Activated naive CD4-positive, alpha-beta T cell treated with anti-CD3 and anti-CD28 coated beads, Interleukin-2, amount 50 U/mL, for 72 hours (primary cell): ENCODE data around the gene MTMR12. TPM values are rescaled to one million over a fixed set of nuclear protein-coding genes. Genes with fewer than 3 reads are reported as not detected.

Source experiments
- ATAC-seq, 2 donors: fragments of 150-1000 bp; cut with Tn5 transposase; 2 replicates each; pipeline ENCODE4 v1.10.0; 2021; ENCODE audit warnings: mild to moderate bottlenecking in 2 of 2, moderate library complexity in 2 of 2
- DNase-seq, 2 donors: peaks; one replicate each; pipeline ENCODE4 v3.0.0; 2021 to 2022; ENCODE audit warnings: low spot score in 2 of 2
- H3K27ac Mint-ChIP-seq, 2 donors: one replicate each; pipeline ENCODE4 v1.8.0; 2022; ENCODE audit warnings: mild to moderate bottlenecking in 2 of 2, mixed read lengths in 2 of 2
- H3K36me3 Mint-ChIP-seq, 2 donors: one replicate each; pipeline ENCODE4 v1.8.0; 2022; ENCODE audit warnings: mixed read lengths in 2 of 2
- H3K9me3 Mint-ChIP-seq, 2 donors: one replicate each; pipeline ENCODE4 v1.8.0; 2022; ENCODE audit warnings: mixed read lengths in 2 of 2
- total RNA-seq, 2 donors: library from RNA; stranded (reverse); gene quantifications; one replicate each; pipeline ENCODE4 v1.2.3, GENCODE V29; 2022

The MTMR12 gene
- total RNA-seq, 2 donors from 2014 or later = 13.3 to 24.8 TPM

DNA sequence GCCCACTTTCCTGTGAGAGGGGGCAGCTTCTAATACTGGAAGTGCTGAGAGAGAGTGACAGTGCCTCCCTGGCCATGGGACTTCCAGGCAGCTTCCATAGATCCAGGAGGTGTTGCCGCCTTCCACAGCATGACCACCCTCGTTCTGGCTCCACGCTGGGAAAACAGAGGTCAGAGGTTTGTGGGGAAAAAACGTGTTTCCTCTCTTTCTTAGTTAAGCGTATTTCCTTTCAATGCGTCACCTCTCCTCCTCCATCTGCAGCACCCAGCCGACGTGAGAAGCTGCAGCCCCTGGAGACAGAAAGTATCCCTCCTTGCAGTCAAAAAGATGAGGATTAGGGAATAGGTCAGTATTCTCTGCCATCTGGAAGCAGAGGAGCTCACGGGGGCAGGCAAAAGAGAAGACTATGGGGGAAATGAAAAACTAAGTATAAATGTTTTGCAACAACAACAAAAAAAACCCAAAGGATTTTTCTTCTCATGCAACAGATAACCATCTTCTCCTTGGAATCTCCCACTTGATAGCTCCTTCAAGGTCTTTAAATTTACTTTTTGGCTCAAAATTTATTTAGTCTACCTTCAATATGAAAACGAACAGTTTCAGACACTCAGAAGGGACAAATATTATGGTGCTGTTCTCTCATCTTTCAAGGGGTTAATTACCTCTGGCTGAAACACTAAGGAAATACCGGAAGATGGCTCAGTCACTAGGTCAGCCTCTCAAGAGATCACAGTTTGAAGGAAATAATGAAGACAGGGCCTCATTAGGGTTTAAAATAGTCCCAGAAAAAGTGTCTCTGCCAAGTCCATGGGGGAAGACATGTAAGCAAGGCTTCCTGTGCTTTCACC is 38.0 kb downstream of the MTMR12 start:
- Mint-ChIP-seq H3K27ac (peak overlapping the region in 1 of 2 donors; percentile 17), H3K9me3 (no peaks in the 10 kb centered on the region), H3K36me3 (no peaks in the 10 kb centered on the region)
- no peak for ATAC-seq
- DNase-seq = no peak

DNA sequence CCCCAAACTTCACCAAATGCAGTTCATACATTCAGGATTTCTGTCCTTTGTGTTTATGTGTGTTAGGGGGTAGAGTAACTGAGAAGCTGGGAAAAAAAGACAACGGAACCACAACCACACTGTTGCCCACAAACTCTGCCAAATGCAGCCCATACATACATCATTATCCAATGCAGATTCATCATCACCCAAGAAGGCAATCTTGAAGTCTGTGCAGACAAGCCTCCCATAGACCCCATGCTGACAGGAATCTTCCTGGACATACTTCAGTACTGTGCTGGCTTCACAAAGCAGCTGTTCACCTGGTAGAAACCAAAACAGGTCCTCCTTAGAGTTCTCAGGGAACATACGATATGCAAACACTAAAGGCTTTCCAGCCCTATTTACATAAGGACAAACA is 38.9 kb downstream of the MTMR12 start:
- Mint-ChIP-seq H3K9me3 (no peaks in the 10 kb centered on the region), H3K36me3 (no peaks in the 10 kb centered on the region), H3K27ac (no peak overlapping the region)
- no peak for ATAC-seq
- DNase-seq = no peak

DNA sequence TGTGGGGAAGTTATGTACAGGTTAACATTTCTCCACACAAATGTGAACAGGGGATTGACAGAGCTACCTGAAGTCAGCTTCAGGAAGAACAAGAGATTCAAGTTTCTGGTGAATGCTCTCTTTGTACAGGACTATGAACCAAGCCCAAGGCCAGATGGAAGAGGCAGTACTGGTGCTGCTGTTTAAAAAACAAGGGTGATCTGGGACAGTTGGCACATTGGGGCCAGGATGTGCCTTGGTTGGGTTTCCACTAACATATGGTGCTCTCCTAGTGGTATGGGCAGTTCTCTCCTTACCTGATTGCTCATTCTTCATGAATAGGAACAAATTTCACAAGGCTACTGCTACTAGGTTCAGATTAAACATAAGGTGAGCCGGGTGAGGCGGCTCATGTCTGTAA is 40.0 kb downstream of the MTMR12 start:
- Mint-ChIP-seq H3K9me3 (no peaks in the 10 kb centered on the region), H3K27ac (peak overlapping the region in 1 of 2 donors; percentile 56)

DNA sequence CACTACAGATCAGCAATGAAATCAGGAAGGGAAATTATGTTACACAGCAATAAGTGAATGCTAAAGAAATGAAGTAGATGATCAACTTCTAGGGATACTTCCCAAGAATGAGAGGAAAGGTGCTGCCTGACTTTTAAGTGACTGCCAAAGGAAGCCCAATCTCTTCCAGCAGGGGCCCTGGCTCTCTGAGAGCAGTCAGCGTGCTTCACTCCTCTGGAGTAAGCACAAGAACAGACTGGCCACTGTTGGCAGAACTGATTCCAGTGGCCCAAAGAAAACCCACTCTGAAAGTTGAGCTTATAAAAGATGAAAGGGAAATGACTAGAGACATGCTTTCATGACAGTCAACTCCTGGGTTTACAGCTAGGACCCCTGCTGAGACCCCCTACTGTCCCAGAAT is 41.8 kb downstream of the MTMR12 start:
- no peaks in the 10 kb centered on the region for H3K9me3 Mint-ChIP-seq
- no peak for ATAC-seq
- H3K36me3 Mint-ChIP-seq = no peaks in the 10 kb centered on the region
- DNase-seq = no peak
- no peak overlapping the region for H3K27ac Mint-ChIP-seq

More for the DNA sequence above, 40.0 kb downstream of the MTMR12 start:
- ATAC-seq = no peak
- H3K36me3 Mint-ChIP-seq = no peaks in the 10 kb centered on the region
- DNase-seq = no peak

DNA sequence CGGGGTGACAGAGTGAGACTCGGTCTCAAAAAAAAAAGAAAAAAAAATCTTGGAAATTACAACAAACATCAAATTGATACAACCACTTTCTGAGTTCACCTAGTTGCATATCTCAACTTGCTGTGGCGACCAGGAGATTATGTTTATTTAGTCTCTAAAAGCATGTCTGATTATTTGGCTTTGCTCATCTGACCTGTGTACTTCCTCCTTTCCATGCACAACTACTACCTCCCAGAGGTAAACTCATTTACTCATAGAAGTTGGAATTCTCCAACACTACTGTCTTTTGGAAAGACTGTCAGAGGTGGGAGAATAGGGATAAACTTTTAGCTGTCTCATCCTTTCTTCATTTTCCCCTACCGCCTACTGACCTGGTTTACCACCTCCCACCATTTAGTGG is 42.6 kb downstream of the MTMR12 start:
- H3K9me3 Mint-ChIP-seq = no peaks in the 10 kb centered on the region
- H3K36me3 Mint-ChIP-seq = no peaks in the 10 kb centered on the region
- peak overlapping the region in 1 of 2 donors; percentile 44 for H3K27ac Mint-ChIP-seq
- ATAC-seq = no peak
- DNase-seq = no peak

DNA sequence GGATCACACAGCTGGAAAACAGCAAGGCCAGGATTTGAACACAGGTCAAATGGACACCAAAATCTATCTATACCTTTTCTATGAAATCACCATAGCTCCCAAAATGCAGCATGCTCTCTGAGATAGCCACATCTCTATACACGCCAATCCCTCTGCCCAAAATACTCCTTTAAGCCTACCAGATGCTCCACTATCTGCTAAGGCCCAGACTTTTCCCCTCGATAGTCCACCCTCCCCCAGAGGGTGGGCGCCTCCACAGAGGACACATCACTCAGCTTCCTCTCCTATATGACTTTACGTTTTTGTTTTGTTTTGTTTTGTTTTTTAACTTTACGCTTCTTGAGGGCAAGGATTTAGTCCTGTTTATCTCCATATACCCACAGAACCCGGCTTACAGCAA is 46.8 kb downstream of the MTMR12 start:
- no peak overlapping the region for H3K27ac Mint-ChIP-seq

DNA sequence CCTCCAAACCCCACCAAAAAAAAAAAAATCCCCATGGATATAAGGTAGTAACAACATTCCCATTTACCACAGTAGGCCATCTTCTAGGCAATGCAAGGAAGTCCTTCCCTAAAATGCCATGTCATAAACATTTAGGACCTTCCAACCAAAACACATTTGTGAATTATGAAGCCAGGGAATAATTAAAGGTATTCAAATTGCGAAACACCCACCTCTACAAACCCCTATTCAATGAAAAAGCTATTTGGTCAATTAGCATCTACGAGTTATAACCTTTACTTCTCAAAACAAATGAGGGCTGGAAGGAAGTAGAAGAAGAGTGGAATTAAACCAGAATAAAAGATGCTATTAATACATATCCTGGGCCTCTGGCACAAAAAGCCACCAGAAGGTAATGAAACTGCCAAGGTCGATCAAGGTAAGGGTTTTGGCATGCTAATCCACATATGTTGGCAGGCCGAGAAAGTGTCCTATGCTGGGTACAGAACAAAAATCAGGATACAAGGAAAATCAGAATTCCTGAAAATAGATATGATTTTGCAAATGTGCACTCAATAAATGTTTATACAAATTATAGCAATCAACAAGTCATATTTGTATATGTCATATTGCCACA is 47.7 kb downstream of the MTMR12 start:
- peaks cover 8 to 32% of the 10 kb centered on the region in 2 donors for H3K36me3 Mint-ChIP-seq
- no peak for DNase-seq
- H3K9me3 Mint-ChIP-seq = peaks cover 0 to 5% of the 10 kb centered on the region in 2 donors
- H3K27ac Mint-ChIP-seq = peak overlapping the region in 1 of 2 donors; percentile 37
- no peak for ATAC-seq

More for the DNA sequence above, 46.8 kb downstream of the MTMR12 start:
- no peak for DNase-seq
- H3K9me3 Mint-ChIP-seq = peaks cover 0 to 5% of the 10 kb centered on the region in 2 donors
- ATAC-seq = no peak
- H3K36me3 Mint-ChIP-seq = peaks cover 8 to 30% of the 10 kb centered on the region in 2 donors

DNA sequence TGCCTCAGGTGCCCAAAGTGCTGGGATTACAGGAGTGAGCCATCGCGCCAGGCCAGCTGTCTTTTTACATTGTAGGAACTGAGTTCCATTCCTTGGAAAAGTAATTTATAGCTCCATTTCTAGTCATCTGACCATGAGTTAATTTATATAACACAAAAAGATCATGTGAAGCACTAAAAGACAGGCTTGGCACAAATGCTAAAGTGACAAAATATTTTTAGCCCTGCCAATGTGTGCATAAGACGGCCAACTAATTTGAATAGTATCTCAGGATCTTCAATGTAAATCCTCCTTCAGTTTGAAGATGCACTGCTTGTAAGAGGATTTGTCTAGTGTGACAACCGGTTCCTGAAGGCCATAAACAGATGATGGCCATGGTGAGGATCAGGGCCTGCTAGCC is 49.1 kb downstream of the MTMR12 start:
- DNase-seq (no peak), ATAC-seq (no peak)
- Mint-ChIP-seq H3K27ac (no peak overlapping the region), H3K36me3 (peaks cover 8 to 41% of the 10 kb centered on the region in 2 donors), H3K9me3 (peaks cover 0 to 5% of the 10 kb centered on the region in 2 donors)

DNA sequence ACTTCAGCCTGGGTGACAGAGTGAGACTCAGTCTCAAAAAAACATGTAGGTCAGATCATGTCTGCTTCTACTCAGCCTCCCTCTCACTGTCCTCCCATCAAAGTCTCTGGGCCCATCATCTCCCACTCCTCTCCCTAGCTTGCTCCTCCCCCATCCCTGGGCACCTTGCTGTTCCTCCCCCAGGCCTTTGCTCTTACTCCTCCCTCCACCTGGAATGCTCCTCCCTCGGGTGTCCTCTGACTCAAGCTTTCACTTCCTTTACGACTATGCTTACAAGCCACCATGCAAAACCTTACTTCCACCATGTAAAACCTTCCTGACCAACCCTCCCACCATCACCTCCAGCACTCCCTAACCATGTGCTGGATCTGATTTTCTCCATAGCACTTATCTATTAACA is 51.5 kb downstream of the MTMR12 start:
- Mint-ChIP-seq H3K36me3 (peaks cover 12 to 45% of the 10 kb centered on the region in 2 donors), H3K9me3 (peaks cover 0 to 5% of the 10 kb centered on the region in 2 donors), H3K27ac (peak overlapping the region; percentile 13 to 45)
- ATAC-seq = peak; percentile 89 to 90
- peak in 1 of 2 donors; percentile 28 for DNase-seq

DNA sequence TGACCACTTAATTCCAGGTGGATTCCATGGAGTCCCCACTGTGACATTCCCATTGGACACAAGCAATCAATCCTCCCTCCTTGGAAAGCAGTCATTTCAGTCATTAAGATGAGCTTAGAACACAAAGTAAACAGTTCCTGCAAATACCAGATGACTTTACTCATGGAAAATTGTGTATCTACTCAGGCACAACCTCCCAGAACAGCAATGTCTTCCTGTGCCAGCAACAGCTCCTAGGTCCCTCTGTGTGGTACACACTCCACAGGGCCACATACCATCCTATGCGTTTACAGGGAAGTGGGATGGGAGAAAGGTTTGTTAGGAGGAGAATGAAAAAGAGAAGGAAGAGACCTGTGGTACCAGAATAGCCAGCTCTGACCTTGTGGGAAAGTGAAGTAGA is 53.7 kb downstream of the MTMR12 start:
- Mint-ChIP-seq H3K36me3 (peaks cover 12 to 51% of the 10 kb centered on the region in 2 donors), H3K9me3 (peaks cover 0 to 5% of the 10 kb centered on the region in 2 donors), H3K27ac (peak overlapping the region in 1 of 2 donors; percentile 68)
- DNase-seq = no peak
- no peak for ATAC-seq

DNA sequence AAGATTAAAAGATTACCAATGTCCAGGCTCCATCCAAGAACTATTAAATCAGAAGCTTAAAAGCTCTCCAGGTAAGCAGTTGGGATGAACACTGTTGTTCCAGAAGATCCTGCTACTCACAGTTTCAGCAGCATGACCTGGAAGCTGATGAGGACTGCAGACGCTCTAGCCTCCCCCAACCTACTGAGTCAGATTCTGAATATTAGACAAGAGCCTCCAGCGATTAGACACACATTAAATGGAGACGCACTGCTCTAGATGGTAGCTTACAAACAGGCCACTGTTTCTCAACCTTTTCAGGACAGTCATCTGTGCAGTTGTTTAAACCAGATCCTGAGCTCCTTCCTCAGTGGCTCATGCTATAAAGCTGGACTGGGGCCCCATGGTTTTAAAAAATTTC is 54.3 kb downstream of the MTMR12 start:
- no peak for ATAC-seq
- H3K27ac Mint-ChIP-seq = no peak overlapping the region
- H3K36me3 Mint-ChIP-seq = peaks cover 12 to 46% of the 10 kb centered on the region in 2 donors

DNA sequence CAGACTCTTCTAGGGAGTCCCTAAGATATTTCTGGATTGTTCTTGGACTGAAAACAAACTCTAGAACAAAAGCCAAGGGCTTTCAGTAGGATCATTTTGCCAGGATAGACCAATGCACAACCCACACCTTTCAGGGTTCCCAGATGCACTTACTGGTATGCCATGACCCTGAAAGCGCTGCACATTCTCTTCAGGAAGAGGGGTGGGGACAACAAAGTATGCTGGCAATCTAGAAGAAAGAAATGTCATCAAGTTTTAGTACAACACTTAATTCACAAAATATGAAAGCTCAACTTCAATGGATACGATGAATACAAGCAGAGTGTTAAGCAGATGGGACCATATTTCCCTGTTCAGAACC is 57.2 kb downstream of the MTMR12 start:
- Mint-ChIP-seq H3K27ac (no peak overlapping the region), H3K36me3 (peaks cover 4 to 21% of the 10 kb centered on the region in 2 donors), H3K9me3 (no peaks in the 10 kb centered on the region)
- no peak for DNase-seq
- ATAC-seq = no peak

More for the DNA sequence above, 54.3 kb downstream of the MTMR12 start:
- H3K9me3 Mint-ChIP-seq = peaks cover 0 to 5% of the 10 kb centered on the region in 2 donors
- no peak for DNase-seq

DNA sequence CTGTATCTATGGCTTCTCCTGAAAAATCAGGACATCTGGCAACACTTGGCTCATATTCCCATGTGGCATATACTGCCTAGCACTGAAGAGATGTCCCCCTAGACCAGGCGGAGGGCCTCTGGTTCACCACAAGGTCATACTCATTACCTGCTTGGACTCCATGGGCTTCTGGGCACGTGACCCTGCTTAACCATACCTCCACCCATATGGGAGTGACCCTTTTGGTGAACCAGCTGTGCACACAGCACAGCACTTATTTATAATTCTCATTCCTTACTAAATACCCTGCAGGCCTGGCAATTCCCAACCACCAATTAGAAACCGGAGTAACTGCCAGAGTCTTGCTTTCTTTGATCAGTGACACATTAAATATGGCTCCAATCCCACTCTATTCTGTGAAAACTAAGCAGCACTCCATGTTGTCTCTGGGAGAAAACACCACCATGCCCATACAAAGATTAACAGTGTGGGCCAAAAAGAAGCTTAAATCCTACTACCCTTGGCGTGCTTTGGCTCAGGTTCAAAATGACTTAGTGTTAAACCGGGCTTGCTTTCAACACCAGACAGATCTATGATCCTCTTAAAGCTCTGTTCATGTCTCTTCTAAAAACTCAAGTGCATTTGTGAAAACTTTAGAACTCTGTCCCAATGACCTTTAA is 57.7 kb downstream of the MTMR12 start:
- no peak for ATAC-seq
- H3K9me3 Mint-ChIP-seq = no peaks in the 10 kb centered on the region
- peaks cover 4 to 19% of the 10 kb centered on the region in 2 donors for H3K36me3 Mint-ChIP-seq
- H3K27ac Mint-ChIP-seq = peak overlapping the region in 1 of 2 donors; percentile 37
- DNase-seq = no peak

DNA sequence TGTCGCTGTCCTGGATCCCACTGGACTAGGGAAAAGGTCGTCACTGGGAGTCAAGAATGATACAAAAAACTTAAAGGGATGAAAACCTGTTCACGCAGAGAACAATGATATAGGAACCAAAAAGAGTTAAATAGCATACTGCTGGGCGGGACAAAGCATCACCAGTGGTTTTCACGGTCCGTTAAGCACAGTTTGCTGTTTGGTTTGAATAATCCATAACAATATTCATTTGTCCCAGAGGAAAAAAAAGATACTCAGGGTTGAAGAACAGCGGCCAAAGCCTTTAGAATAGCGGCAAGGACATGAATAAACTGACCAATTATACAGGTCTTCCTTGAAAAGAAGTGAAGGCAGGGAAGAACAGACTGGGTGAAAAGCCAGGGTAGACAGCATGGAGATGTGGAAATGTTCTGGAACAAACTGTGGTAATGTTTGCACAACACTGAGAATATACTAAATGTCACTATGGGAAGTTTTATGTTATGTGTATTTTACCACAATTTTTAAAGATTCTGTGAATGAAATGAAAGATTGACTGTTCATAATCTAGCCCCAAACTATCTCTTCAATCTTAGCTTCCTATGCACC is 60.8 kb downstream of the MTMR12 start:
- Mint-ChIP-seq H3K27ac (no peak overlapping the region), H3K9me3 (no peaks in the 10 kb centered on the region), H3K36me3 (peaks cover 22 to 23% of the 10 kb centered on the region in 2 donors)
- no peak for ATAC-seq
- DNase-seq = no peak

DNA sequence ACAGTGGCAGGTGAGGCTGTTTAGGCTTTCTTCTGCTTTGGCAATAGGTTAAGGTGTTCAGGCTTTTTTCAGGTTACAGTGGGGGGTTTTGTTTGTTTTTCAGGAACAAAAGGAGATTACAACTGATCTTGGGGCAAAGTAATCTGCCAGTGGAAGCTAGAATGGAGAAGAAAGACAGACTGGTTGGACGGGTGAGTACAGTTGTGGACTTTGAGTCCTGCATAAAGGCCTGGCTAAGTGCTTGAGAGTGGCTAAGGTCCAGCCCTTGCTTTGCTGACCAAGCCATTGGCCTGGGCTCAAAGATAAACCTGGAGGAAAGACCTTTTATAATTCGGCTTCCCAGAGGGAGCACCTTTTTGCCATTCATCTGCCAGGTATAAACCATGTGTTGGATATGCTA is 63.1 kb downstream of the MTMR12 start:
- H3K36me3 Mint-ChIP-seq = peaks cover 26 to 29% of the 10 kb centered on the region in 2 donors
- no peaks in the 10 kb centered on the region for H3K9me3 Mint-ChIP-seq
- ATAC-seq (no peak), DNase-seq (no peak)
- peak overlapping the region in 1 of 2 donors; percentile 10 for H3K27ac Mint-ChIP-seq

DNA sequence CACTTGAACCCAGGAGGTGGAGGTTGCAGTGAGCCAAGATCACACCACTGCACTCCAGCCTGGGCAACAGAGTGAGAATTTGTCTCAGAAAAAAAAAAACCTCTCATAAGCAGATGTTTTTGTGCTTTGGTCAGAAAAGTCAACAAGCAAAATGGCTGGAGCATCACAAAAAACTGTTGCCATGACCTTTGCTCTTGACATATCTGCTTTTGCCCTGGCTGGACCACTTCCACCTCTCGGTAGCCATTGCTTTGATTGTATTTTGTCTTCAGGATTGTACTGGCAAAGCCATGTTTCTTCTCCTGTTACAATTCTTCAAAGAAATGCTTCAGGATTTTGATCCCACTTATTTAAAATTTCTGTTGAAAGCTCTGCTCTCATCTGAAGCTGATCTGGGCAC is 67.0 kb downstream of the MTMR12 start:
- H3K36me3 Mint-ChIP-seq = peaks cover 26 to 29% of the 10 kb centered on the region in 2 donors
- no peaks in the 10 kb centered on the region for H3K9me3 Mint-ChIP-seq
- no peak for ATAC-seq
- H3K27ac Mint-ChIP-seq = no peak overlapping the region
- no peak for DNase-seq

DNA sequence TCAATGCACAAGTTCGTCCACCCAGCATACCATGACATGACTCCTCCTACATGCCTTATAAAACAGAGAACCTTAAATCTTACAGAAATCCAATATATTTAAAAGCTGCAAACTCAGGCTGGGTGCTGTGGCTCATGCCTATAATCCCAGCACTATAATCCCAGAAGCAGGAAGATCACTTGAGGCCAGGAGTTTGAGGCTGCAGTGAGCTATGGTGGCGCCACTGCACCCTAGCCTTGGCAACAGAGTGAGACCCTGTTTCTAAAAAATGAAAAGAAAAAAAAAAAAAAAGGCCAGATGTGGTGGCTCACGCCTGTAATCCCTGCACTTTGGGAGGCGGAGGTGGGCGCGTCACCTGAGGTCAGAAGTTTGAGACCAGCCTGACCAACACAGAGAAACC is 68.7 kb downstream of the MTMR12 start:
- no peak for DNase-seq
- no peak for ATAC-seq
- Mint-ChIP-seq H3K9me3 (no peaks in the 10 kb centered on the region), H3K27ac (peak overlapping the region in 1 of 2 donors; percentile 22), H3K36me3 (peaks cover 26 to 29% of the 10 kb centered on the region in 2 donors)
